ENCODE measurements around the gene SPNS2. TPM values are rescaled to one million over a fixed set of nuclear protein-coding genes. Genes with fewer than 3 reads are reported as not detected.

SPNS2 gene
- total and polyA plus RNA-seq, 4 donors = 17.7 to 67.3 (median 41.5) TPM

DNA sequence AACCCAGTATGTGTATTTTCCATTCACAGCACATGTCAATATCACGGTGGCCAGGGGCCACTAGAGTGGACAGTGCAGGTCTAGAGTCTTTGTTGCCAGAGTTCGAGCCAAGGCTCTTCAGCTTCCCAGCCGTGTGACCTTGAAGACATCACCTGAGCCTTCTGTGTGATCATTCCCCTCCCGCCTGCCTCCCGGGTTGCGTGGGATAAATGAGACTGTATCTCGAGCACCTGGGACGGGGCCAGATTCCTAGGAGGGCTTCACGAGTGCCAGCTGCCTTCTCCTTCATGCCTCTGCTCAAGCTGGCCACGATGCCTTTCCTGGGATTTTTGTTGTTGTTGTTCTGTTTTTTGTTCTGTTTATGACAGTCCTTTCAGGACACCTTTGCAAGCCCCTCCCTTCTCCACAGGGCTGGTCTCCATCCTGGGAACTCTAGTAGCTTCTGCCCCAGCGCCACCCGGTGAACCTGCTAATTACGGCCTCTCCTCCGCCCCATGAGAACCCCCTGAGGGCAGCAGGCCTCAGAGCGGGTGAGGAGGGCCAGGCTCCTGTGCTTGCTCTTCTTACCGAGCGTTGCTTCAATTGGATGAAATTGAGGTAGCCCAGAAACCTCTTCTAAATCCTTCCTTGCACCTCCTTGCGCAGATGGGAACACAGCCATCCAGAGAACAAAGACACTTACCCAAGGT lies 3.9 kb downstream of the SPNS2 start:
- no peak overlapping the region for H3K4me3 ChIP-seq (ENCODE audit: low read depth, low read length)
- peaks cover 19% of the 10 kb centered on the region for H3K27me3 ChIP-seq (ENCODE audit: control insufficient read depth, insufficient read depth, low read length)
- 56% methylated on average over 10 of the region's 18 CpGs for WGBS (ENCODE audit: insufficient coverage)
- no peak overlapping the region for H3K27ac ChIP-seq (ENCODE audit: low read depth, low read length)
- H3K9me3 ChIP-seq (ENCODE audit: control insufficient read depth, insufficient read depth, low read length) = no peaks in the 10 kb centered on the region
- DNase-seq (ENCODE audit: low read depth in 4 of 6, low spot score in 6 of 6) = no peak
- H3K4me1 ChIP-seq (ENCODE audit: control insufficient read depth, insufficient read depth, low read length) = peaks cover 84% of the 10 kb centered on the region
- peaks cover 14% of the 10 kb centered on the region for H3K36me3 ChIP-seq (ENCODE audit: control insufficient read depth, insufficient read depth, low read length)

DNA sequence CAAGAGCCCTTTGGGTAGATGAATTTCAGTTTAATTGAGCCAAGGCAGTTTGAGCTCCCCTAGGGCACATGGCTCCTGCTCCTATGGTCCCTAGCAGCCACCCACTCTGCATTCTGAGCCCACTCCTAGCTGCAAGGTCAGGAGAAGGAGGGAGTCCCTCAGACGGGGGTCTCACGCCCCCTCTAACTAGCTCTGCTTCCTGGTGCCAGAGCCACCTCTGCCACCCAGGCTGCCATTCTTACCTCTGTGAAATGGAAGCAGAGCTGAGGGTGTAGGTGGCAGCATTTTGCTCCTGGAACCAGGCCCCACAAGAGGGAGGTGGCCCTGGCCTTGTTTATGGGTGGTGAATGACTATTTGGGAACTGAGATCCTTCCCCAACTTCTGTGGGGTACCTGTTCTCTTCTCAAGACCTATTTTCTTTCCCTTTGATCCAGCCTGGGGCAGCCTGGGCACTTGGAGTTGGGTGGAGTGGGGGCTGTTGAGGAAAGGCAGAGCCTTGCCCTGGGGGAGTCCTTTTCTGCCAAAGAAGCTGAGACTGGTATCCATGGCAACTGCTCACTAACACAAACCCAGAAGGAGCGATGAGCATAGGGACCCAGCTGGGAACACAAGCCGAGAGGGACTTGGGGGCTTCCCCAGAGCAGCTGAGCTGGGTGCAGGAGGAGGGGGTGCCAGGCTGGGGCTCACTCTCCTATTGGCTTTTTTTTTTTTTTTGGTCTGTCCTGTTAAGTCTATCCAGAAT lies 4.8 kb downstream of the SPNS2 start:
- Histone ChIP-seq H3K4me3 (ENCODE audit: low read depth, low read length) (no peak overlapping the region), H3K4me1 (ENCODE audit: control insufficient read depth, insufficient read depth, low read length) (peaks cover 76% of the 10 kb centered on the region), H3K9me3 (ENCODE audit: control insufficient read depth, insufficient read depth, low read length) (no peaks in the 10 kb centered on the region), H3K27ac (ENCODE audit: low read depth, low read length) (no peak overlapping the region), H3K27me3 (ENCODE audit: control insufficient read depth, insufficient read depth, low read length) (peaks cover 19% of the 10 kb centered on the region), H3K36me3 (ENCODE audit: control insufficient read depth, insufficient read depth, low read length) (peaks cover 14% of the 10 kb centered on the region)
- 63% methylated on average over 4 of the region's 4 CpGs for WGBS (ENCODE audit: insufficient coverage)
- peak in 2 of 6 donors; percentile 65 to 76 for DNase-seq (ENCODE audit: low read depth in 4 of 6, low spot score in 6 of 6)

DNA sequence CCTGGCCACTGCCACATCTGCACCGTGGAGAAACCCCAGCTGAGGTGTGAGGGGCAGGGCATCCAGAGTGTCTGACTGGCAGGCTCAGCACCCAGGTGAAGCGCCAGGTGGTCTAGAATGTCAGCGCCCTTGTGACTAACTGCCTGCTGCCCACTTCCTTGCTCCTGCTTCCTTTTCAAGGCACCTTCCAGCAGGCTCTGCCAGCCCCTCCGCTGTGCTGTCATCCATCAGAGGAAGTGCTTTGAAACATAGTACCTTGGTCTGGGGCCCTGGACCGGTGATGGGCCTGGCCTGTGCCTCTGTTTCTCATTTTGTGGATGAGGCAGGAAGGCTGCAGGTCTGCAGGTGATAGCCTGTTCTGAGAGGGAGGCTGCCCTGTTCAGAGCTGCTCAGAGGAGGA lies 5.5 kb downstream of the SPNS2 start:
- Histone ChIP-seq H3K4me1 (ENCODE audit: control insufficient read depth, insufficient read depth, low read length) (peaks cover 79% of the 10 kb centered on the region), H3K27me3 (ENCODE audit: control insufficient read depth, insufficient read depth, low read length) (peaks cover 19% of the 10 kb centered on the region), H3K4me3 (ENCODE audit: low read depth, low read length) (no peak overlapping the region), H3K9me3 (ENCODE audit: control insufficient read depth, insufficient read depth, low read length) (no peaks in the 10 kb centered on the region), H3K27ac (ENCODE audit: low read depth, low read length) (no peak overlapping the region), H3K36me3 (ENCODE audit: control insufficient read depth, insufficient read depth, low read length) (peaks cover 14% of the 10 kb centered on the region)
- no peak for DNase-seq (ENCODE audit: low read depth in 4 of 6, low spot score in 6 of 6)
- 73% methylated on average over 5 of the region's 5 CpGs for WGBS (ENCODE audit: insufficient coverage)

DNA sequence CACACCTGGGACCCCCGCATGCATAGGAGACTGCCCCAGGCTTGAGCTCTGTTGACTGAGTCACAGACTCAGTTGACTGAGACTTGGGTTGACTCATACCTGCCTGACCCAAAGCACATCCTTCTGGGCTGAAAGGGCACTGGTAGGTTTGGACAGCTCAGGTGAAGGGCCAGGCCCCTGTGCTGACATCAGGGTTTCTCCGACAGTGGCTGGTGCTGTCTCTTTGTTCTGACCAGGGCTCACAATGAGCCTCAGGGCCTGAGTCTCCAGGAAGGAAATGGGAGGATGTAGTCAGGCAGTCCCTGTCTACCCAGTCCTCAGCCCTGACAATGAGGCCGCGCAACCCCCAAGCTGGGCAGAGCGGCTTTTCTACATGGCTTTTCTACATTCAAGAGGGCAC lies 6.5 kb downstream of the SPNS2 start:
- peaks cover 80% of the 10 kb centered on the region for H3K4me1 ChIP-seq (ENCODE audit: control insufficient read depth, insufficient read depth, low read length)
- no peak overlapping the region for H3K27ac ChIP-seq (ENCODE audit: low read depth, low read length)
- H3K9me3 ChIP-seq (ENCODE audit: control insufficient read depth, insufficient read depth, low read length) = no peaks in the 10 kb centered on the region

DNA sequence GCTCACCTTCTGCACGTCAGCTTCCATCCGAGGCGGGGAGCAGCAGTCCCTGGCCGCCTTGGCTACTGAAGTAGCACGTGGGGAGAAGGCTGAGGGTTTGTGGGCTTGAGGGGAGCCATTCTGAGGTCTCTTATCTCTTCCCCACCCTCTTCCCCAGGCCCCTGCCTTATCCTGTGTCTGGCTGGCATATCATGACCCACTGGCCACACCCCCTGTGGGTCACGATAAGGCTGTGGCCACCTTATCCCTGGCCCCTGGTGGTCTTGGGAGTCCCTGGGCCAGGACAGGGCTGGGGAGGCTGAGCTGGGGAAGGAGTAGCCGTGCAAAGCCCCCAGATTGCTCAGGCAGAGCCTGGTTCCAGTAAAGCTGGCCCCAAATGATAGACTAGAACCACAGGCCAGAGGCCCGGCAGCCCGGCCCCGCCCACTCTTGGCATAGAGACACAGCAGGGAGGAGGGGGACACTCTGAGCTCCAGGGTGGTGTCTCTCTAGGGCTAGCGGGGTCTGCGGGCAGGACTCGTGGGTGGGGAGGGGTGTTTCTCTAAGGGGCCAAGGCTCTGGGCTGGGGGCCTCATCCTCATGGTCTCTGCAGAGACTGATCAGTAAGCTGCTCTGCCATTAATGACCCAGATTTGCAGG lies 7.6 kb downstream of the SPNS2 start:
- H3K27me3 ChIP-seq (ENCODE audit: control insufficient read depth, insufficient read depth, low read length) = peaks cover under 1% of the 10 kb centered on the region
- H3K9me3 ChIP-seq (ENCODE audit: control insufficient read depth, insufficient read depth, low read length) = no peaks in the 10 kb centered on the region
- no peak for DNase-seq (ENCODE audit: low read depth in 4 of 6, low spot score in 6 of 6)
- H3K4me3 ChIP-seq (ENCODE audit: low read depth, low read length) = no peak overlapping the region
- WGBS (ENCODE audit: insufficient coverage) = 57% methylated on average over 9 of the region's 13 CpGs
- peaks cover 74% of the 10 kb centered on the region for H3K4me1 ChIP-seq (ENCODE audit: control insufficient read depth, insufficient read depth, low read length)
- peaks cover 21% of the 10 kb centered on the region for H3K36me3 ChIP-seq (ENCODE audit: control insufficient read depth, insufficient read depth, low read length)
- no peak overlapping the region for H3K27ac ChIP-seq (ENCODE audit: low read depth, low read length)

More for the DNA sequence above, 6.5 kb downstream of the SPNS2 start:
- Histone ChIP-seq H3K27me3 (ENCODE audit: control insufficient read depth, insufficient read depth, low read length) (peaks cover 11% of the 10 kb centered on the region), H3K36me3 (ENCODE audit: control insufficient read depth, insufficient read depth, low read length) (peaks cover 21% of the 10 kb centered on the region), H3K4me3 (ENCODE audit: low read depth, low read length) (no peak overlapping the region)
- no peak for DNase-seq (ENCODE audit: low read depth in 4 of 6, low spot score in 6 of 6)
- WGBS (ENCODE audit: insufficient coverage) = 90% methylated on average over 5 of the region's 5 CpGs

DNA sequence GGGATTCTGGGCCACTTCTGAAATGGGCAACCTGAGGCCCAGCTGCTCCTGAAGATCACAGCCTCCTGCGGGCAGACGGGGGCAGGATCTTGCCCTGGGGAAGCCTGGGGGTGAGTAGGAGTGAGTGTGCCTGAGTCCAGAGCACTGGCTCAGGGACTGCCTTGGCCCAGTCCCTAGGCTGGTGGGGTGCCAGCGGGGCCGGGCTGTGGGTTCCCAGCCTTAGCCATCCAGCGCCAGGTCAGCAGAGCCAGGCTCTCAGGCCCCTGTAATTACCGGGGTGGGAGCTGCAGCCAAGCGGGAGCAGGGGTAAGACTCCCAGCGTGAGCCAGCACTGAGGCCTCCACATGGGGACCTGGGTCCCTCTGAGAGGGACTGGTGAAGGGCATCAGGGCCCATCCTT lies 8.2 kb downstream of the SPNS2 start:
- peaks cover 23% of the 10 kb centered on the region for H3K36me3 ChIP-seq (ENCODE audit: control insufficient read depth, insufficient read depth, low read length)
- DNase-seq (ENCODE audit: low read depth in 4 of 6, low spot score in 6 of 6) = peak in 1 of 6 donors; percentile 43
- H3K4me3 ChIP-seq (ENCODE audit: low read depth, low read length) = no peak overlapping the region
- H3K27me3 ChIP-seq (ENCODE audit: control insufficient read depth, insufficient read depth, low read length) = no peaks in the 10 kb centered on the region
- H3K27ac ChIP-seq (ENCODE audit: low read depth, low read length) = no peak overlapping the region
- H3K9me3 ChIP-seq (ENCODE audit: control insufficient read depth, insufficient read depth, low read length) = no peaks in the 10 kb centered on the region
- peaks cover 75% of the 10 kb centered on the region for H3K4me1 ChIP-seq (ENCODE audit: control insufficient read depth, insufficient read depth, low read length)
- WGBS (ENCODE audit: insufficient coverage) = 60% methylated on average over 8 of the region's 8 CpGs

DNA sequence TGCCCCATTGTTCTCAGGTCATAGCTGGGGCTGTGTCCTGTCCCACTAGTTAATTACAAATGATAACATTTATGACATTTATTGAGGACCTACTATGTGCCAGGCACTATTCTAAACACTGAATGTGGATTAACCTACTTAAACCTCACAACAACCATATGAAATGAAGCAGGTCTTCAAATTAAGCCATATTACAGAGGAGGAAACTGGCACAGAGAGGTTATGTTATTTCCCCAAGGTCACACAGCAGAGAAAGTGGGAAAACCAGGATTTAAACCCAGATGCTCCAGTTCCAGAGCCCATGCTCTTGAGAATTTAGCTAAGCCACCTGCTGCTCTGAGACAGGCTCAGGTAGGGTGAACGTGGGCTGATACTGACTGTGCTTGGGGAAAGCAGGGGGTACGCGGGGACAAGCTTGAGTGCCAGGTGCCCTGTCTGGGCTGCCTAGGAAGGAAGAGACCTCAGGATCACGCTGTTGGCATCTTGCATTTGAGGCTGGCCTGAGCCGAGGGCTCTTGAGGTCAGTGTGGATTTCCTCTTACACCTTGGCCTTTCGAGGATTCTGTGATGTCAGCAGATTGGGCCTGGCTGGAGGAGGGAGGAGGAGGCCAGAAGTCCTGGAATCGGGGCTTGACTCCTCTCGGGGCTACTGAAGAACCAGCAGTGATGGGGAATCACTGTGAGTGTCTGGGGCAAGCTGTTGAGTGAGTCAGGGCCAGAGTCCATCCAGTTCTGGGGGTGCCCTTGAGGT lies 8.9 kb downstream of the SPNS2 start:
- DNase-seq (ENCODE audit: low read depth in 4 of 6, low spot score in 6 of 6) = no peak
- Histone ChIP-seq H3K4me1 (ENCODE audit: control insufficient read depth, insufficient read depth, low read length) (peaks cover 78% of the 10 kb centered on the region), H3K9me3 (ENCODE audit: control insufficient read depth, insufficient read depth, low read length) (no peaks in the 10 kb centered on the region), H3K27me3 (ENCODE audit: control insufficient read depth, insufficient read depth, low read length) (no peaks in the 10 kb centered on the region), H3K4me3 (ENCODE audit: low read depth, low read length) (no peak overlapping the region), H3K36me3 (ENCODE audit: control insufficient read depth, insufficient read depth, low read length) (peaks cover 29% of the 10 kb centered on the region), H3K27ac (ENCODE audit: low read depth, low read length) (no peak overlapping the region)
- WGBS (ENCODE audit: insufficient coverage) = 86% methylated on average over 8 of the region's 8 CpGs

DNA sequence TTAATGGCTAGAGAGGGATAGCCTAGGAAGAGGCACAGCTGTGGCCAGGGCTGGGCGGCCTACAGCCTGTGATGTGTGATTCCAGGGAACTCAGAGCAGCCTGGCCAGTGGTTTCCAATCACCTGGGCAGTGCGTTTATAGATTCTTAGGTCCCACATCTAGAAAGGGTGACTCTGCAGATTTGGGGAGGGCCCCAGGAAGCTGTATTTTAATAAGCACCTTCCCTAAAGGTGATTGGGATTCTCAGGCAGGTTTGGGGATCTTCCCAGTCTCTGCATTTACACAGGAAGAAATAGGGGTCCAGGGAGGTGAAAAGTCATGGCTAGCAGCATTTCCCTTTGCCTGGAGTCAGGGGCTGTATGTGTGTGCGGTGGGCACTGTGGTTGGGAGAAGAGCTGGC lies 9.5 kb downstream of the SPNS2 start:
- Histone ChIP-seq H3K27me3 (ENCODE audit: control insufficient read depth, insufficient read depth, low read length) (no peaks in the 10 kb centered on the region), H3K4me1 (ENCODE audit: control insufficient read depth, insufficient read depth, low read length) (peaks cover 72% of the 10 kb centered on the region), H3K36me3 (ENCODE audit: control insufficient read depth, insufficient read depth, low read length) (peaks cover 32% of the 10 kb centered on the region), H3K4me3 (ENCODE audit: low read depth, low read length) (no peak overlapping the region), H3K27ac (ENCODE audit: low read depth, low read length) (no peak overlapping the region), H3K9me3 (ENCODE audit: control insufficient read depth, insufficient read depth, low read length) (no peaks in the 10 kb centered on the region)
- DNase-seq (ENCODE audit: low read depth in 4 of 6, low spot score in 6 of 6) = no peak
- 83% methylated on average over 2 of the region's 3 CpGs for WGBS (ENCODE audit: insufficient coverage)

DNA sequence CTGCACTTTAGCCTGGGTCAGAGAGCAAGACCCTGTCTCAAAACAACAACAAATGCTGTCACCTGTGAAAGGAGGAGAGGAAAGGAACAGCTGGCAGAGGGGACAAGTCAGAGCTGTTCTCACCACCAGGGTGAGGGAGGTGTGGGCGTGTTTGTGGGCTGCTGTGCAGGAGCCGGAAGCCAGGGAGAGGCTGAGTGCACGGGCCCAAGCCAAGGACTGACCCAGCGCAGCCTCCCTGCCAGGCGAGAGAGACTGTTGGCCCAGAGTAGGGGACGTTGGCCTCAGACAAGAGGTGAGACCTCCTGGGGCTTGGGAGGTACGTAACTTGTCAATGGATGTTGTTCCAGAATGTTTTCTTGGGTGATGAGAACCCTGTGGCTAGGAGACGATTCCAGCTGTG lies 10.7 kb downstream of the SPNS2 start:
- 64% methylated on average over 8 of the region's 8 CpGs for WGBS (ENCODE audit: insufficient coverage)
- no peaks in the 10 kb centered on the region for H3K27me3 ChIP-seq (ENCODE audit: control insufficient read depth, insufficient read depth, low read length)
- no peak overlapping the region for H3K4me3 ChIP-seq (ENCODE audit: low read depth, low read length)
- H3K36me3 ChIP-seq (ENCODE audit: control insufficient read depth, insufficient read depth, low read length) = peaks cover 37% of the 10 kb centered on the region
- no peaks in the 10 kb centered on the region for H3K9me3 ChIP-seq (ENCODE audit: control insufficient read depth, insufficient read depth, low read length)
- DNase-seq (ENCODE audit: low read depth in 4 of 6, low spot score in 6 of 6) = no peak
- peaks cover 60% of the 10 kb centered on the region for H3K4me1 ChIP-seq (ENCODE audit: control insufficient read depth, insufficient read depth, low read length)
- no peak overlapping the region for H3K27ac ChIP-seq (ENCODE audit: low read depth, low read length)
